CD14-positive monocyte (primary cell): Measurements from ENCODE around the gene GIGYF2. TPM values are rescaled to one million over a fixed set of nuclear protein-coding genes. Genes with fewer than 3 reads are reported as not detected.
A peak's percentile ranks its signal among the peaks of the same experiment; 100 is the strongest.

Experiments
- DNase-seq, 3 donors: peaks; one replicate each; pipeline ENCODE4 v3.0.0-alpha.2; 2011 to 2022
- H2AFZ ChIP-seq: 2 replicates; pipeline ENCODE4 v1.6.0; 2012; ENCODE audit warnings: mild to moderate bottlenecking, low read depth, low read length, inconsistent platforms; ENCODE audit not compliant: insufficient read depth, poor library complexity, severe bottlenecking
- H3K27ac ChIP-seq, 2 donors: 1 replicate in 1 of 2; 2 replicates in 1 of 2; pipeline ENCODE4 v1.5.1; 2012 to 2013; ENCODE audit warnings: low read length in 2 of 2, control low read depth in 1 of 2, inconsistent platforms in 1 of 2, low read depth in 1 of 2, mild to moderate bottlenecking in 1 of 2
- H3K27me3 ChIP-seq, 2 donors: one replicate each; pipeline versions ENCODE4 v1.6.0 to v1.6.1; 2011 to 2013; ENCODE audit warnings: low read length in 2 of 2; ENCODE audit not compliant: control insufficient read depth in 2 of 2, insufficient read depth in 2 of 2
- H3K36me3 ChIP-seq, 2 donors: replicated peaks in 1 of 2; 1 replicate in 1 of 2; 2 replicates in 1 of 2; pipeline versions ENCODE4 v1.5.1 to v1.6.1; 2012 to 2013; ENCODE audit warnings: low read length in 2 of 2, control low read depth in 1 of 2, inconsistent platforms in 1 of 2, mild to moderate bottlenecking in 1 of 2; ENCODE audit not compliant: insufficient read depth in 2 of 2, control insufficient read depth in 1 of 2
- H3K4me1 ChIP-seq, 2 donors: 1 replicate in 1 of 2; 2 replicates in 1 of 2; pipeline versions ENCODE4 v1.5.1 to v1.6.1; 2012 to 2013; ENCODE audit warnings: low read length in 2 of 2, control low read depth in 1 of 2, inconsistent platforms in 1 of 2, mild to moderate bottlenecking in 1 of 2, moderate library complexity in 1 of 2; ENCODE audit not compliant: insufficient read depth in 2 of 2, control insufficient read depth in 1 of 2
- H3K4me2 ChIP-seq: replicated peaks from 2 replicates; pipeline ENCODE3; 2012; ENCODE audit warnings: low read length, moderate library complexity, mild to moderate bottlenecking; ENCODE audit not compliant: poor library complexity, severe bottlenecking; ENCODE audit errors: extremely low read depth
- H3K4me3 ChIP-seq, 3 experiments: fragments of 200-600 bp in 1 of 3; sonication (generic) in 1 of 3; replicated peaks in 1 of 3; 1 replicate in 2 of 3; 2 replicates in 1 of 3; pipeline ENCODE4 v1.5.1; 2011 to 2013; ENCODE audit warnings: low read length in 3 of 3, mild to moderate bottlenecking in 3 of 3, control low read depth in 2 of 3, low read depth in 2 of 3, inconsistent platforms in 1 of 3, moderate library complexity in 1 of 3
- H3K79me2 ChIP-seq: 2 replicates; pipeline ENCODE4 v1.6.0; 2012; ENCODE audit warnings: mild to moderate bottlenecking, control low read depth, inconsistent platforms, low read length, moderate library complexity; ENCODE audit not compliant: insufficient read depth
- H3K9ac ChIP-seq: 2 replicates; pipeline ENCODE4 v1.6.0; 2017; ENCODE audit warnings: low read length, mild to moderate bottlenecking; ENCODE audit not compliant: insufficient read depth, poor library complexity, severe bottlenecking
- H3K9me3 ChIP-seq, 2 donors: replicated peaks in 1 of 2; 1 replicate in 1 of 2; 2 replicates in 1 of 2; pipeline versions ENCODE4 v1.5.1 to v1.6.1; 2012 to 2013; ENCODE audit warnings: low read length in 2 of 2, control low read depth in 1 of 2; ENCODE audit not compliant: control insufficient read depth in 1 of 2, insufficient read depth in 1 of 2
- H4K20me1 ChIP-seq: 2 replicates; pipeline ENCODE4 v1.6.0; 2012; ENCODE audit warnings: mild to moderate bottlenecking, low read length, control low read depth, moderate library complexity; ENCODE audit not compliant: insufficient read depth
- H3K27ac Mint-ChIP-seq, 7 donors: one replicate each; pipeline ENCODE4 v1.8.0; 2020; ENCODE audit warnings: mild to moderate bottlenecking in 7 of 7, mixed read lengths in 7 of 7, moderate library complexity in 6 of 7, inconsistent platforms in 2 of 7
- H3K27me3 Mint-ChIP-seq, 3 donors: one replicate each; pipeline ENCODE4 v1.8.0; 2021 to 2022; ENCODE audit warnings: low read depth in 3 of 3, mild to moderate bottlenecking in 3 of 3, mixed read lengths in 3 of 3, moderate library complexity in 3 of 3, inconsistent platforms in 1 of 3
- H3K36me3 Mint-ChIP-seq, 2 donors: one replicate each; pipeline ENCODE4 v1.8.0; 2020; ENCODE audit warnings: mixed read lengths in 2 of 2, inconsistent platforms in 1 of 2, mild to moderate bottlenecking in 1 of 2
- H3K4me1 Mint-ChIP-seq: one replicate; pipeline ENCODE4 v1.8.0; 2020; ENCODE audit warnings: mild to moderate bottlenecking, mixed read lengths
- H3K4me3 Mint-ChIP-seq, 2 donors: one replicate each; pipeline ENCODE4 v1.8.0; 2020; ENCODE audit warnings: mild to moderate bottlenecking in 2 of 2, mixed read lengths in 2 of 2, moderate library complexity in 1 of 2
- H3K9me3 Mint-ChIP-seq, 7 donors: one replicate each; pipeline ENCODE4 v1.8.0; 2020 to 2022; ENCODE audit warnings: mixed read lengths in 7 of 7, mild to moderate bottlenecking in 6 of 7, moderate library complexity in 6 of 7, inconsistent platforms in 2 of 7
- WGBS: methylation state at CpG from one replicate; pipeline ENCODE4 v1.1.5; 2013; ENCODE audit warnings: missing lambda C conversion rate; ENCODE audit not compliant: insufficient coverage; 5-methylcytosine and 5-hydroxymethylcytosine counted together
- intact Hi-C, 2 donors: fragments of 100-400 bp; cut with micrococcal nuclease; formaldehyde crosslinking; loops; one replicate each; pipeline versions ENCODE4 v1.15.0 to v1.15.1; 2023
- polyA plus RNA-seq, 3 donors: library from polyadenylated mRNA; depleted of rRNA in 1 of 3; unstranded in 2 of 3; stranded (reverse) in 1 of 3; fragments of 300-500 nt in 2 of 3; fragments of >200 nt in 1 of 3; fragmentation: Illumina TruSeq in 2 of 3; gene quantifications; 1 replicate in 2 of 3; 2 replicates in 1 of 3; pipeline ENCODE4 v1.2.3, GENCODE V29; 2012 to 2021
- TF ChIP-seq, protein P1 (sequence below): fragments of 200-600 bp; IDR thresholded peaks from one replicate; pipeline ENCODE4 v1.8.0; 2022; ENCODE audit warnings: antibody characterized with exemption, mild to moderate bottlenecking

Gene GIGYF2
- polyA plus RNA-seq, 3 donors = 7.7 to 20.7 (median 17.3) TPM

DNA sequence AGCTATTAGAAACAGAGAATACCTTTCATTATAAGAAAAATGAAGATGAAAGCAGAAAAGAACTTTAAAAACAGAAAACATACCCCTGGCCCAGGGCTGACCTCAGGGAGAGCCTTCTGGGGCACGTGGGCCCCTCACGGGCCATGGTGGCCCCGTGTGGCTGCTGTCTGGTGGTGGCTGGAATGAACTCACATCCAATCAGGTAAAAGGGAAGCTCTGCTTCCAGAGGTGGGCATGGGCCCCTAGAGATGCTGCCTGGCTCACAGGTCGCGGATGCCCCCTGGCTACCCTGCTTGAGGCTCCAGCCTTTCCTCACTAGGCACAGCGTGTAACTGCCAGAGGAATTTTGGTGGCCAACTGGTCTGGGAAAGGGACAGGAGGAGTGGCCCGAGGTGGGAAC lies 189.5 kb downstream of the GIGYF2 start:
- Histone ChIP-seq H3K9ac (no peak overlapping the region), H3K36me3 (no peaks in the 10 kb centered on the region), H3K27ac (no peak overlapping the region), H3K4me3 (no peak overlapping the region), H3K79me2 (no peaks in the 10 kb centered on the region), H4K20me1 (no peaks in the 10 kb centered on the region), H3K9me3 (no peaks in the 10 kb centered on the region), H3K27me3 (no peaks in the 10 kb centered on the region), H2AFZ (no peak overlapping the region), H3K4me2 (no peak overlapping the region), H3K4me1 (no peaks in the 10 kb centered on the region)
- no peaks in the 10 kb centered on the region for H3K36me3 Mint-ChIP-seq
- peaks cover 4% of the 10 kb centered on the region for H3K4me1 Mint-ChIP-seq
- H3K27me3 Mint-ChIP-seq = peaks cover 7 to 13% (median 9%) of the 10 kb centered on the region in 3 donors
- no peak overlapping the region for H3K27ac Mint-ChIP-seq
- H3K9me3 Mint-ChIP-seq = peaks cover 0 to 3% (median 0%) of the 10 kb centered on the region in 7 donors
- 83% methylated on average over 4 of the region's 7 CpGs for WGBS
- intact Hi-C loops = no loop called here
- no peak overlapping the region for H3K4me3 Mint-ChIP-seq
- TF ChIP-seq, protein P1, sequence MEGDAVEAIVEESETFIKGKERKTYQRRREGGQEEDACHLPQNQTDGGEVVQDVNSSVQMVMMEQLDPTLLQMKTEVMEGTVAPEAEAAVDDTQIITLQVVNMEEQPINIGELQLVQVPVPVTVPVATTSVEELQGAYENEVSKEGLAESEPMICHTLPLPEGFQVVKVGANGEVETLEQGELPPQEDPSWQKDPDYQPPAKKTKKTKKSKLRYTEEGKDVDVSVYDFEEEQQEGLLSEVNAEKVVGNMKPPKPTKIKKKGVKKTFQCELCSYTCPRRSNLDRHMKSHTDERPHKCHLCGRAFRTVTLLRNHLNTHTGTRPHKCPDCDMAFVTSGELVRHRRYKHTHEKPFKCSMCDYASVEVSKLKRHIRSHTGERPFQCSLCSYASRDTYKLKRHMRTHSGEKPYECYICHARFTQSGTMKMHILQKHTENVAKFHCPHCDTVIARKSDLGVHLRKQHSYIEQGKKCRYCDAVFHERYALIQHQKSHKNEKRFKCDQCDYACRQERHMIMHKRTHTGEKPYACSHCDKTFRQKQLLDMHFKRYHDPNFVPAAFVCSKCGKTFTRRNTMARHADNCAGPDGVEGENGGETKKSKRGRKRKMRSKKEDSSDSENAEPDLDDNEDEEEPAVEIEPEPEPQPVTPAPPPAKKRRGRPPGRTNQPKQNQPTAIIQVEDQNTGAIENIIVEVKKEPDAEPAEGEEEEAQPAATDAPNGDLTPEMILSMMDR = no peak
- DNase-seq = no peak

DNA sequence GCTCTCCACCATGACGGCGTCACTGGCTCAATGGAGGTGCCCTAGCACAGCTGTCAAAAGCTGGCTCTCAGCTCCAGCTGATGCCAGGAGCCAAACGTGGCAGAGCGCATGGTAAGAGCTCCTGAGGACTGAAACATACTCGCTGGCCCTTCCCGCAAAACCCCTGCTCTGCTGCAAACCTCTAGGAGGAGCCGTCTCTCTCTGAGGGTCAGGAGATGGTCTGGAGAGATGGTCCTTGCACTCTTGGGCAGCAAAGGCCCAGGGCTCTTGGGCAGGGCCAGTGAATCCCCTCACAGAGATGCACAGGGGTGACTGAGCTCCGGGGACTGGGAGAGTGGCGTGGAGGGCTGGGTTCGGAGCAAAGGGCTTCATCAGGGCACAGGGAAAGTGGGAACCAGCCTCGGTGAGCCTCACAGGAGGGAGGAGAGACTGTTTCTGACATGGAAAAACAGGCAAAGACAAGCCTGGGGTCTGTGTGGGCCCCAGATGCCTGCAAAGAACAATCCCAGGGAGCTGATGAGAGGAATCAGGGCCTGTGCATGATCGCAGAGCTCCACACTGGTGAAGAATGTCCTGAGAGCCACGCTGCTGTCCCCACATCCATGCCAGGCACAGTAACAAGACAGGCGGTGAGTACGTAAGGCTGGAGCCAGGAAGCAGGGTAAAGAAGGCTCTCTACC lies 190.2 kb downstream of the GIGYF2 start:
- Mint-ChIP-seq H3K4me3 (peak overlapping the region in 1 of 2 donors; percentile 40), H3K36me3 (no peaks in the 10 kb centered on the region), H3K27me3 (peaks cover 7 to 13% (median 9%) of the 10 kb centered on the region in 3 donors), H3K27ac (no peak overlapping the region), H3K9me3 (peaks cover 0 to 3% (median 0%) of the 10 kb centered on the region in 7 donors), H3K4me1 (peaks cover 4% of the 10 kb centered on the region)
- H2AFZ ChIP-seq = no peak overlapping the region
- intact Hi-C loops = no loop called here
- DNase-seq = no peak
- no peak overlapping the region for H3K4me2 ChIP-seq
- no peaks in the 10 kb centered on the region for H4K20me1 ChIP-seq
- no peak overlapping the region for H3K4me3 ChIP-seq
- no peaks in the 10 kb centered on the region for H3K9me3 ChIP-seq
- no peaks in the 10 kb centered on the region for H3K79me2 ChIP-seq
- no peaks in the 10 kb centered on the region for H3K27me3 ChIP-seq
- no peaks in the 10 kb centered on the region for H3K36me3 ChIP-seq
- no peak overlapping the region for H3K9ac ChIP-seq
- H3K4me1 ChIP-seq = no peaks in the 10 kb centered on the region
- H3K27ac ChIP-seq = no peak overlapping the region
- TF ChIP-seq, protein P1 = no peak
- WGBS = 78% methylated on average over 9 of the region's 15 CpGs
